Endothelial cell (in vitro differentiated cells): ENCODE results near the gene FFAR1. TPM values are rescaled to one million over a fixed set of nuclear protein-coding genes. Genes with fewer than 3 reads are reported as not detected.

Experiments used
- DNase-seq: peaks from one replicate; pipeline ENCODE4 v3.0.0; 2021; ENCODE audit warnings: low spot score
- H3K27ac Mint-ChIP-seq: one replicate; pipeline ENCODE4 v1.8.0; 2021; ENCODE audit warnings: mixed read lengths, inconsistent platforms; ENCODE audit not compliant: unreplicated experiment
- H3K27me3 Mint-ChIP-seq: one replicate; pipeline ENCODE4 v1.8.0; 2021; ENCODE audit warnings: mild to moderate bottlenecking, moderate library complexity, mixed read lengths, inconsistent platforms; ENCODE audit not compliant: unreplicated experiment
- H3K36me3 Mint-ChIP-seq: one replicate; pipeline ENCODE4 v1.8.0; 2021; ENCODE audit warnings: mild to moderate bottlenecking, low read depth, mixed read lengths, inconsistent platforms; ENCODE audit not compliant: unreplicated experiment
- H3K4me1 Mint-ChIP-seq: one replicate; pipeline ENCODE4 v1.8.0; 2021; ENCODE audit warnings: mild to moderate bottlenecking, mixed read lengths, inconsistent platforms; ENCODE audit not compliant: unreplicated experiment
- H3K4me3 Mint-ChIP-seq: one replicate; pipeline ENCODE4 v1.8.0; 2021; ENCODE audit warnings: mild to moderate bottlenecking, mixed read lengths, inconsistent platforms; ENCODE audit not compliant: unreplicated experiment
- H3K9me3 Mint-ChIP-seq: one replicate; pipeline ENCODE4 v1.8.0; 2021; ENCODE audit warnings: mixed read lengths, inconsistent platforms; ENCODE audit not compliant: unreplicated experiment
- CTCF ChIP-seq: fragments of 200-600 bp; sonication (generic); IDR thresholded peaks from one replicate; pipeline ENCODE4 v1.5.0; 2021; ENCODE audit warnings: antibody characterized with exemption; ENCODE audit not compliant: unreplicated experiment
- total RNA-seq: library from RNA; stranded (reverse); fragmentation: NEBNext Ultra II Directional; extraction: Animal tissue kit (Norgen Biotek cat#: 25700); gene quantifications from one replicate; pipeline ENCODE4 v1.2.1, GENCODE V29; 2021; ENCODE audit not compliant: unreplicated experiment

FFAR1 gene
- total RNA-seq, 1 donor from 2014 or later: not detected

GRCh38 chr19:35389192-35389861 is 41.6 kb downstream of the FFAR1 start:
- H3K4me3 Mint-ChIP-seq: no peak overlapping the region
- peaks cover 3% of the 10 kb centered on the region for H3K27me3 Mint-ChIP-seq
- peaks cover 4% of the 10 kb centered on the region for H3K4me1 Mint-ChIP-seq
- no peak overlapping the region for H3K27ac Mint-ChIP-seq
- peaks cover 5% of the 10 kb centered on the region for H3K9me3 Mint-ChIP-seq
- peaks cover 5% of the 10 kb centered on the region for H3K36me3 Mint-ChIP-seq
- no peak for DNase-seq
- TF ChIP-seq CTCF: no peak

GRCh38 chr19:35392742-35393715 is 45.3 kb downstream of the FFAR1 start:
- Mint-ChIP-seq H3K36me3 (no peaks in the 10 kb centered on the region), H3K27ac (no peak overlapping the region), H3K4me3 (no peak overlapping the region), H3K9me3 (no peaks in the 10 kb centered on the region), H3K4me1 (peaks cover 4% of the 10 kb centered on the region), H3K27me3 (peaks cover 3% of the 10 kb centered on the region)
- TF ChIP-seq CTCF: no peak
- no peak for DNase-seq

DNA sequence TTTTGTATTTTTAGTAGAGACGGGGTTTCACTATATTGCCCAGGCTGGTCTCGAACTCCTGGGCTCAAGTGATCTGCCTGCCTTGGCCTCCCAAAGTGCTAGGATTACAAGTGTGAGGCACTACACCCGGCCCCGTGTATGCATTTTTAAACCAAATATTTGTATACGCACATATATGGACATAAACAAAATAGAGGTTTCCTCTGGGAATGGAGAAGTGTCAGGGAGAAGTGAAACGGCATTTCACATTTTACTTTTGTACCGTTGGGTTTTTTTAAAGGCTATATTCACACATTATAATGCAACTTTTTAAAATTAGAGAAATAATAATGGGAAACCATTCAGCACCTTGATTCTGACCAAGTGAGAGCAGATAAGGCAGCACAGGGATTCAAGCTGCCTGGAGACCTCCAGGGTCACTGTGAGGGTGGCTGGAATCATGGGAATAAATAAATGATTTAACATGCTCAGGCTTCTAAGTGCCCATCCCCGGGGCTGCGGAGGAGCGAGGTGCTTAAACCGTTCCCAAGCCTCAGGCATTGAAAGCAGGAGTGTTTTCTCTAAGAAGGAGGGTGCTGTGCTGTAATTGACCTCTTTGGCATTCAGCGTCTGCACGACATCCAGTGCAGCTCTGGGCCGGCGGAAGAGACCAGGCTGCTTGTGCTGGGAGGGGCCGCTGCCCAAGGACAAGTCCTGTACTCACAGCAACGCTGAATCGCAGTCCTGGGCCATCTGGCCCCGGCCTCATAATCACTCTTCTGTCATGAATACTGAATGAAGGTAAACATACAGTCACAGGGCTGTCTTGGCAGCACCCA is 47.9 kb downstream of the FFAR1 start:
- H3K27me3 Mint-ChIP-seq: peaks cover 2% of the 10 kb centered on the region
- TF ChIP-seq CTCF: no peak

GRCh38 chr19:35396240-35396885 is 48.7 kb downstream of the FFAR1 start:
- Mint-ChIP-seq H3K9me3 (no peaks in the 10 kb centered on the region), H3K27ac (no peak overlapping the region), H3K27me3 (peaks cover 2% of the 10 kb centered on the region), H3K4me3 (no peak overlapping the region), H3K4me1 (peaks cover under 1% of the 10 kb centered on the region), H3K36me3 (no peaks in the 10 kb centered on the region)
- DNase-seq: no peak
- TF ChIP-seq CTCF: no peak

More for the DNA sequence above, 47.9 kb downstream of the FFAR1 start:
- no peak overlapping the region for H3K4me3 Mint-ChIP-seq
- H3K4me1 Mint-ChIP-seq: peaks cover 4% of the 10 kb centered on the region
- no peak overlapping the region for H3K27ac Mint-ChIP-seq
- H3K9me3 Mint-ChIP-seq: no peaks in the 10 kb centered on the region
- H3K36me3 Mint-ChIP-seq: no peaks in the 10 kb centered on the region
- DNase-seq: no peak
